HUES6 (cell line): Measurements from ENCODE around the gene MRPS34.
"Not testable (repeated sequence)": the region's sequence is repeated elsewhere in the genome, so short reads cannot be mapped to it uniquely, and the experiment has no call there.

Experiments used
- H3K27ac ChIP-seq: 2 replicates; pipeline ENCODE4 v1.7.0; 2013; ENCODE audit warnings: low read depth, mild to moderate bottlenecking, low read length, inconsistent platforms
- H3K27me3 ChIP-seq: 2 replicates; pipeline ENCODE4 v1.6.1; 2013; ENCODE audit warnings: low read length; ENCODE audit not compliant: control insufficient read depth, insufficient read depth
- H3K36me3 ChIP-seq: 2 replicates; pipeline ENCODE4 v1.6.1; 2013; ENCODE audit warnings: low read length; ENCODE audit not compliant: control insufficient read depth, insufficient read depth
- H3K4me1 ChIP-seq: 2 replicates; pipeline ENCODE4 v1.6.1; 2013; ENCODE audit warnings: low read length; ENCODE audit not compliant: control insufficient read depth, insufficient read depth
- H3K4me3 ChIP-seq: 2 replicates; pipeline ENCODE4 v1.5.1; 2013; ENCODE audit warnings: low read depth, low read length
- H3K9ac ChIP-seq: one replicate; pipeline ENCODE4 v1.6.1; 2013; ENCODE audit warnings: mild to moderate bottlenecking, low read length
- H3K9me3 ChIP-seq: 2 replicates; pipeline ENCODE4 v1.6.1; 2013; ENCODE audit warnings: low read depth, low read length; ENCODE audit not compliant: control insufficient read depth, insufficient read depth

MRPS34 gene

GRCh38 chr16:1745181-1745899 lies 27.6 kb downstream of the MRPS34 start:
- Histone ChIP-seq H3K27ac (no peak overlapping the region), H3K4me1 (no peaks in the 10 kb centered on the region), H3K9ac (no peak overlapping the region), H3K9me3 (no peaks in the 10 kb centered on the region), H3K27me3 (no peaks in the 10 kb centered on the region), H3K4me3 (no peak overlapping the region), H3K36me3 (peaks cover 39% of the 10 kb centered on the region)

GRCh38 chr16:1744338-1744840 lies 28.5 kb downstream of the MRPS34 start:
- Histone ChIP-seq H3K9me3 (peaks cover 9% of the 10 kb centered on the region), H3K27me3 (no peaks in the 10 kb centered on the region), H3K36me3 (peaks cover 37% of the 10 kb centered on the region), H3K4me1 (no peaks in the 10 kb centered on the region), H3K27ac (no peak overlapping the region), H3K4me3 (no peak overlapping the region), H3K9ac (no peak overlapping the region)

DNA sequence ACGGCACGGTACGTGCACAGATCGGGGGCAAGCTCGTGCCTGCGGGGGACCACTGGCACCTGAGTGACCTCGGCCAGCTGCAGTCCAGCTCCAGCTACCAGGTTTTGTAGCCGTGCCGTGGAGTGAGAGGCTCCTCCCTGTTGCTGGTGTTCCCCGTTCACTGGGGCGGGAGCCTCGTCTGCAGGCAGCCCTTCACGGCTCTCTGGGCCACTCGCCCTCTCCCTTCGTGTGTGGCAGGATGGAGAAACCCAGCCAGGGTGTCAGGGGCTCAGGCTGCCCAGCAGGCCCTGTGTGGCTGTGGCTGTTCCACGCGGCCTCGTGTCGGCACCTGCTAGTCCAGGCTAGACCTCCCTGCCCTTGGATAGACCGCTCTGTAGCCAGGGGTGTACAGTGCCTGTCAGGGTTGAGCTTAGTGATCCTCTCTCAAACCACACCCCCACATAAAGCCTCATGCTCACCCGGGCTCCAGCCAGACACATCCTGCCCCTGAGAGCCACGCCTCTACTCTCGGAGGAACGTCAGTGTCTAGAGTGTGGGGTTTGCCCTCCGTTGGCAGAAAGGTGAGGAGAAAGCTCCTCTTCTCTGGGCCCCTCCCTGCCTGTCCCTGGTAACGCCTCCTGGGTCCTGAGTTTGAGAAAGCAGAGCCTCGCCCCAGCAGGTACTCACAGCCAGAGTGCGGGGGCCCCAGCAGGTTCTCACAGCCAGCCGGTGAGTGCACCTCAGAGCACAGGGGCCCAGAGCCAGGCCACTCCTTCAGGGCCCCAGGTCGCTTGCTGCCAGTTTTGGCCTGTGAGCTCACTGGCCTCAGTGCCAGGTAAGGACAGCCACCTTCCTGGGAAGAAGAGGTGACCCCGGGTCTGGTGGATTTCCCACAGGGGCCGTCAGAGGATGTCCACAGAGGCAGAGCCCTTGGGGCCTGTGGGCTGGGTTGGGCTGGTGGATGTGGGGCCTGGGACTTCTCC lies 29.3 kb downstream of the MRPS34 start:
- Histone ChIP-seq H3K27me3 (no peaks in the 10 kb centered on the region), H3K27ac (no peak overlapping the region), H3K9me3 (peaks cover 17% of the 10 kb centered on the region), H3K36me3 (peaks cover 29% of the 10 kb centered on the region), H3K9ac (no peak overlapping the region), H3K4me3 (no peak overlapping the region), H3K4me1 (no peaks in the 10 kb centered on the region)

DNA sequence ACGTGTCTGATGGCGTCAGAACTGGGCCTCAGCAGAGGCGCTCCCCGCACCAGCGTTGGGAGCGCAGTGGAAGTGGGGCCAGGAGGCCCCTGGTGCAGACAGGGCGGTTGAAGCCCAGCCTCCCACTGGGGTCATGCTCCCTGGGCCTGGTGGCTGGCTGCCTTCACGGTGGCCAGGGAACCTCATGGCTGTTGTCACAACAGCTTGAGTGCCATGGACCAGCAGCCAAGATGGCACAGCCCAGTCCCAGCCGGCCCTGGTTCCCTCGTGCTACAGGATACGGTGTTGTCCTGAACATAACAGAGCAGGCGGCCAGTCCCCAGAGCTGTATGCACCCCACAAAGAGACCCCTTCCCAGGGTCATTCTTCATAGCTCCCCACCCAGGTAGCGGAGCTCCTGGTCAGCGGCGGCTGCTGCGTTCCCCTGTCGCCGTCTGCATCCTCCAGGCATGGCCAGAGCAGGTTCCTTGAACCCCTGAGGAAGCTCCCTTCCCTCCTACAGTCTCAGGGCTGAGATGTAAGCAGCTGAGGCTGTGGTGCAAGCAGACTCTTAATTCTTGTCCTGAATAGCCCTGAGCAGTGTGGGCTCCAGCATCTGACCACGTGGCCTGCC lies 31.3 kb downstream of the MRPS34 start:
- Histone ChIP-seq H3K9ac (no peak overlapping the region), H3K27ac (no peak overlapping the region), H3K36me3 (peaks cover 13% of the 10 kb centered on the region), H3K4me1 (no peaks in the 10 kb centered on the region), H3K27me3 (no peaks in the 10 kb centered on the region), H3K9me3 (peaks cover 37% of the 10 kb centered on the region), H3K4me3 (no peak overlapping the region)

GRCh38 chr16:1740781-1741490 lies 32.0 kb downstream of the MRPS34 start:
- no peak overlapping the region for H3K9ac ChIP-seq
- no peaks in the 10 kb centered on the region for H3K27me3 ChIP-seq
- H3K4me3 ChIP-seq = no peak overlapping the region
- no peak overlapping the region for H3K27ac ChIP-seq
- peaks cover 13% of the 10 kb centered on the region for H3K36me3 ChIP-seq
- H3K4me1 ChIP-seq = no peaks in the 10 kb centered on the region
- H3K9me3 ChIP-seq = peaks cover 44% of the 10 kb centered on the region

DNA sequence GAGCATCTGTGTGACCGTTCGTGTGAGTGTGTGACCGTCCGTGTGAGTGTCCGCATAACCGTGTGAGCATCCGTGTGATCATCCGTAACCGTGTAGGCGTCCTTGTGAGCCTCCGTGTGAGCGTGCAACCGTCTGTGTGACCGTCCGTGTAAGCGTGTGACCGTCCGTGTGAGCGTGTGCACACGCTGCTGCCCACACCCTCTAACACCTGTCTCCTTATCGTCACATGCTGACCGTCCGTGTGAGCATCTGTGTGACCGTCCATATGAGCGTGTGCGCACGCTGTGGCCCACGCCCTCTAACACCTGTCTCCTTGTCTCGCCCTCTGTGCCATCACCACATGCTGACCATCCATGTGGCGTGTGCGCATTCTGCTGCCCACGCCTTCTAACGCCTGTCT lies 32.7 kb downstream of the MRPS34 start:
- Histone ChIP-seq H3K9me3 (peaks cover 51% of the 10 kb centered on the region), H3K27me3 (no peaks in the 10 kb centered on the region), H3K36me3 (peaks cover 15% of the 10 kb centered on the region), H3K27ac (no peak overlapping the region), H3K4me1 (no peaks in the 10 kb centered on the region), H3K4me3 (no peak overlapping the region), H3K9ac (no peak overlapping the region)

DNA sequence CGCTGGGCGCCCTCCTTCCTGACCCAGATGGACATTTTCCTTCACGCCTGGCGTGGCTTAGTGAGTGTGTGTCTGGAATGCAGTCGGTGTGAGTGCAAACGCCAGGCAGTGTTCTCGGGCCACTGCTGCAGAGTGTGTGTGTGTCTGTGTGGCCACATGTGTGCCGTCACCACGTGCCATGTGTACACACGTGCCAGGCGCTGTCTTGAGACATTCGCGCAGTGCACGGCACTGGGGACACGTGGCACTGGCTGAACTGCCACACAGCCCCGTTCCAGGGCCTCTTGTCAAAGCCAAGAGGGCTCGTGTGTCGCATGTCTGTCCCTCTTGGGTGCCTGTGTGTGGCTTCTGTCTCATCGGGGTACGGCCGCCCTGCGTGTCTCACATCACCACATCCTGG lies 38.1 kb downstream of the MRPS34 start:
- no peak overlapping the region for H3K4me3 ChIP-seq
- no peaks in the 10 kb centered on the region for H3K4me1 ChIP-seq
- H3K27me3 ChIP-seq = no peaks in the 10 kb centered on the region
- no peak overlapping the region for H3K27ac ChIP-seq
- no peak overlapping the region for H3K9ac ChIP-seq
- H3K36me3 ChIP-seq = peaks cover 33% of the 10 kb centered on the region
- peaks cover 52% of the 10 kb centered on the region for H3K9me3 ChIP-seq

- Histone ChIP-seq H3K27ac (no peak overlapping the region), H3K4me1 (no peaks in the 10 kb centered on the region), H3K27me3 (no peaks in the 10 kb centered on the region), H3K9me3 (peaks cover 45% of the 10 kb centered on the region), H3K9ac (no peak overlapping the region), H3K4me3 (no peak overlapping the region), H3K36me3 (peaks cover 39% of the 10 kb centered on the region)
Measured at GRCh38 chr16:1734123-1734522, 38.8 kb downstream of the MRPS34 start.

DNA sequence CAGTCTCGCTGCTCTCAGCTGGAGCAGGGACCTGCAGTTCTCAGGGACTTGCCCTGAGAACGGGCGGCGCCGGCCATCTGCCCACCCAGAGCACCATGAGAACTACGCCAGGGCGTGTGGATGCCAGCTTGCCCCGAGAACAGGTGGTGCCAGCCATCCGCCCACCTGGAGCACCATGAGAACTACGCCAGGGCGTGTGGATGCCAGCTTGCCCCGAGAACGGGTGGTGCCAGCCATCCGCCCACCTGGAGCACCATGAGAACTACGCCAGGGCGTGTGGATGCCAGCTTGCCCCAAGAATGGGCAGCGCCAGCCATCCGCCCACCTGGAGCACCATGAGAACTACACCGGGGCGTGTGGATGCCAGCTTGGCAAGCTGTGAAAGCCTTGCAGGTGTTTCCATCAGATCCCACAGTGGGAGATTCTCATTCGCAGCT lies 40.4 kb downstream of the MRPS34 start:
- Histone ChIP-seq H3K36me3 (peaks cover 45% of the 10 kb centered on the region), H3K9me3 (peaks cover 29% of the 10 kb centered on the region)
- H3K27ac ChIP-seq, H3K9ac ChIP-seq, H3K4me3 ChIP-seq, H3K27me3 ChIP-seq, H3K4me1 ChIP-seq: not testable (repeated sequence)

- H3K4me1 ChIP-seq = no peaks in the 10 kb centered on the region
- H3K9ac ChIP-seq = no peak overlapping the region
- H3K36me3 ChIP-seq = peaks cover 48% of the 10 kb centered on the region
- H3K27me3 ChIP-seq = no peaks in the 10 kb centered on the region
- H3K4me3 ChIP-seq = no peak overlapping the region
- H3K9me3 ChIP-seq = peaks cover 24% of the 10 kb centered on the region
- H3K27ac ChIP-seq = no peak overlapping the region
Measured at GRCh38 chr16:1732071-1732470, 40.9 kb downstream of the MRPS34 start.
